ENCODE data around the gene NKIRAS1.

- no peak for TF ChIP-seq POLR2A (IDR thresholded peaks at IDR 0.05)
- TF ChIP-seq CTCF (IDR thresholded peaks at IDR 0.05) = no peak
Measured at GRCh38 chr3:23872330-23872729, 44.5 kb downstream of the NKIRAS1 start.

All from uterus (tissue), 2 donors.